ENCODE data around the gene LMX1B.

LMX1B gene

DNA sequence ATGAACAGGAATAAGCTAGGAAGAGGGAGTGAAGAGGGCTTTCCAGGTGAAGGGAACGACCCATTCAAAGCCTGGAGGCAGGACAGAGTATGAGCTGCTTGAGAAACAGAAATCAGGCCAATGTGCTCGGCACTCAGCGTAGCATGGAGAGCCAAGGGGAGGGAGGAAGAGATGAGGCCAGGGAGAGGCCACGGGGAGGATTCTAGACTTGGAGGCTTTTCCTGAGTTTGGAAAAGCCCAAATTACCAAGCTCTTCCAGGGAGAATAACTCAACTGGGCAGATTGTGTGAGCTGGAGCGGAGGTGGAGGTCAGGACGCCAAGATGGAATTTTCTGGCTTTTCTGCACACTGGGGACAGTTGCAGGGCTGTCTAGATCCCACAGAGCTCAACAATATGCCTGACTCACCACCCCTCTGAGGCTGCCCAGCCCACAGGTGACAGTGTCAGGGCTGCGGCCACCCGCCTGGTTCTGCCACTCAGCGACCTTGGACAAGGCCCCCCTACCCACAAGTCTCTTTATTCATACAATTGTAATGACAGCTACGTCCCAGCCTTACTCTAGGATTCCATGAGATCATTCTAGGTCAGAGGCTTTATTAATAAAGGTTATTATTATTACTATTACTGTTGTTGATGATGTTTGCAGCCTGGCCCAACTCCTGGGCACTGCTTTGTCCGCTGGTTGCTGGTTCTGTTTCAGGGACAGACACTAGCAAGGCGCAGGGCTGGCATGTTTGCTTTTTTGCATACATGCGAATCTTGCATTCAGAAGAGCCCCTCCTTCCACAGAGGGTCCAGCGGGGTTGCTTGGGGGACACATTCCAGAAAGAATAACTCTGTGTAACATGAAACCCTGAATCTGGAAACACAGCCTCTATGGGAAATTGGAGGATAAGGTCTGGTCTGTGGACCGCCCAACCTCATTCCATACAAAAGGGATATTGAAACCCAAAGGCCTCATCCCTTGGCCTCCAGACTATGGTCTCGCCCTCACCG, 9.4 kb upstream of the LMX1B start:
- Histone ChIP-seq H3K9me3 (ENCODE audit: control insufficient read depth, insufficient read depth, low read length) (no peaks in the 10 kb centered on the region), H3K4me1 (ENCODE audit: control insufficient read depth, insufficient read depth, low read length) (no peaks in the 10 kb centered on the region)
- no CpG with 5 or more reads among the region's 17 CpGs for WGBS (ENCODE audit: insufficient coverage, insufficient read length)

DNA sequence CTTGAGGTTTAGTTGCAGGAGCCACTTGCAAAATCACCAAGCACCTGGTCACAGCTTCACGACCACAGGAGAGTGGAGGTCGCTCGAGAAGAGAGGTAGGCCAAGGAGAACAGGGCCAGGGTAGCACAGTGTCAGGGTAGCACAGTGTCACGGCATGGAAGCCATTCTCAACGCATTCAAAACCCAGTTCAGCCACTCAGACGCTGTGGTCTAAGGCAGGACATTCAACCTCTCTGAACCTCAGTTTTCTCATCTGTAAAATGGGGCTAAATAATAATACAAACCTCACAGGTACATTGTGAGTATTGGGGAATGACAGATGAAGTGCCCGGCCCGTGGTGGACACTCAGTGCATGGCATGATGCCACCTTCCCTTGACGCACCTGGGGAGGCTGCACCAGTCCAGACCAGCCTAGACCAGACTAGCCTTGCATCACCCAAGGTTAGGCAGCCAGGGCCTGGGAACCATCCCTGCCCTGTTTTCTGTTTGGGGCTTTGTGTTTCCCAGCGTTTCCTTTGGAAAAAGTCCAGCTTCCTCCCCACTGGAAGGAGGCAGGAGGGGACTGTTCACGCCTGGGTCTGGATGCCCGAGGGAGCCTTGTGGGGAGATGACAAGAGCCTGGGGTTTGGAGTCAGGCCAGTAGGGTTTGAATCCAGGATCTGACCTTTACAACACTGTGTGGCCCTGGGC, 7.8 kb upstream of the LMX1B start:
- no CpG with 5 or more reads among the region's 12 CpGs for WGBS (ENCODE audit: insufficient coverage, insufficient read length)
- Histone ChIP-seq H3K4me1 (ENCODE audit: control insufficient read depth, insufficient read depth, low read length) (0 out of 2 replicates have a peak, but pooled peaks cover 2% of the 10 kb centered on the region), H3K27ac (ENCODE audit: low read length) (no peak overlapping the region), H3K27me3 (ENCODE audit: control insufficient read depth, insufficient read depth, low read length) (peaks cover 25% of the 10 kb centered on the region), H3K36me3 (ENCODE audit: control insufficient read depth, insufficient read depth, low read length) (no peaks in the 10 kb centered on the region), H3K4me3 (ENCODE audit: low read length) (no peak overlapping the region), H3K9me3 (ENCODE audit: control insufficient read depth, insufficient read depth, low read length) (no peaks in the 10 kb centered on the region)
- DNase-seq (ENCODE audit: low read depth, low spot score) = no peak

More for the DNA sequence above, 9.4 kb upstream of the LMX1B start:
- no peaks in the 10 kb centered on the region for H3K36me3 ChIP-seq (ENCODE audit: control insufficient read depth, insufficient read depth, low read length)
- H3K27me3 ChIP-seq (ENCODE audit: control insufficient read depth, insufficient read depth, low read length) = peaks cover 9% of the 10 kb centered on the region
- no peak for DNase-seq (ENCODE audit: low read depth, low spot score)
- H3K4me3 ChIP-seq (ENCODE audit: low read length) = no peak overlapping the region
- no peak overlapping the region for H3K27ac ChIP-seq (ENCODE audit: low read length)

DNA sequence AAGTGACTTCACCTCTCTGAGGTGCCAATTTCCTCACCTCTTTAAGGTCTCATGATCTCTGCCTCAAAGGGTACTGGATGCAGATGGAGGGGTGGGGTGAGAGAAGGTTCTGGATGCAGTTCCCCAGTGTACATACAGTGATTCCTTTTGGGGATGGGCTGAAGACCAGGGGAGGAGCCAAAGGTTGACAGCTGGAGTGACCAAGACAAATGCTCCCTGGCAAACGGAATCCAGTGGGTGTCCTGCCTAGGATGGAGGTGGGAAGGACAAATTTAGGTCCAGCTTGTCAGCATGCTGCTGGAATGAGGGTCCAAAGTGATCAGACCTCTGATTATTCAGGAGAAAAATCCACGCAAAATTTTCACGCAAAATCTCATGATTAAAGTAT, 7.3 kb upstream of the LMX1B start:
- Histone ChIP-seq H3K27me3 (ENCODE audit: control insufficient read depth, insufficient read depth, low read length) (peaks cover 30% of the 10 kb centered on the region), H3K4me3 (ENCODE audit: low read length) (no peak overlapping the region), H3K4me1 (ENCODE audit: control insufficient read depth, insufficient read depth, low read length) (0 out of 2 replicates have a peak, but pooled peaks cover 2% of the 10 kb centered on the region), H3K36me3 (ENCODE audit: control insufficient read depth, insufficient read depth, low read length) (no peaks in the 10 kb centered on the region), H3K27ac (ENCODE audit: low read length) (no peak overlapping the region), H3K9me3 (ENCODE audit: control insufficient read depth, insufficient read depth, low read length) (no peaks in the 10 kb centered on the region)
- no peak for DNase-seq (ENCODE audit: low read depth, low spot score)
- WGBS (ENCODE audit: insufficient coverage, insufficient read length) = no CpG with 5 or more reads among the region's 3 CpGs

DNA sequence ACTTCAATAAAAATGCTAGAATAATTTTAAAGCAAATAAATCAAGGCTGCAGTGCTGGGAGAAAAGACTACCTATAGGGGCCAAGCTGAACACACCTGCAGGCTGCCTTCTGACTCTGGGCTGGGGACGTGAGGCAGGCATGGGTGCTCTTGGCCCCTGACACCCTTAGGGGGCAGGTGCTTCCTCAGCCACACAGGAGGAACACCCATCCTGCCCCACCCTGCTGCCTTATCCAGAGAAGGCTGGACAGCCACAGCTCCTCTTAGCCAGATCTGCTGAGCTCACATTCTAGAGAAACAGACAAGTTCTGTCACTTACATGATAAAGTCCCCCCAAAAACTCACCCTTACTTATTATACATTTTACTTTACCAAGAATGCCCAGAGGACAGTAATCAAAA, 6.6 kb upstream of the LMX1B start:
- no CpG with 5 or more reads among the region's 1 CpG for WGBS (ENCODE audit: insufficient coverage, insufficient read length)

DNA sequence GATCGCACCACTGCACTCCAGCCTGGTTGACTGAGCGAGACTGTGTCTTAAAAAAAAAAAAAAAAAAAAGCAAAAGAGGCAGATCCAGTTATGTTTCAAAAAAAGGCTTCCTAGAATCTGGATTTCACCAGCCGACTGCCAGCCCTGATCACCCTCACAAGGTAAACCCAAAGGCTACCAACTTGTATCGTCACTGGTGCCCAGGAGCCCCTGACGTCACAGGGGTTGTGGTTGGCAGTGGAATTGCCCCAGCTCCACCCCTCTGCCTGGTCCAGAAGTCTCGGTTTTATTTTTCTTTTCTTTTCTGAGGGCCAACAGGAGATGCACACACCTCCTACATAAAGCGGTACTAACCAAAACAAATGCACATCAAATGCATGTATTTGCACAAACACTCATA, 6.0 kb upstream of the LMX1B start:
- peaks cover 5% of the 10 kb centered on the region for H3K4me1 ChIP-seq (ENCODE audit: control insufficient read depth, insufficient read depth, low read length)
- no CpG with 5 or more reads among the region's 7 CpGs for WGBS (ENCODE audit: insufficient coverage, insufficient read length)
- no peaks in the 10 kb centered on the region for H3K9me3 ChIP-seq (ENCODE audit: control insufficient read depth, insufficient read depth, low read length)
- H3K4me3 ChIP-seq (ENCODE audit: low read length) = no peak overlapping the region
- H3K36me3 ChIP-seq (ENCODE audit: control insufficient read depth, insufficient read depth, low read length) = no peaks in the 10 kb centered on the region
- no peak for DNase-seq (ENCODE audit: low read depth, low spot score)
- no peak overlapping the region for H3K27ac ChIP-seq (ENCODE audit: low read length)
- H3K27me3 ChIP-seq (ENCODE audit: control insufficient read depth, insufficient read depth, low read length) = peaks cover 40% of the 10 kb centered on the region

More for the DNA sequence above, 6.6 kb upstream of the LMX1B start:
- no peaks in the 10 kb centered on the region for H3K9me3 ChIP-seq (ENCODE audit: control insufficient read depth, insufficient read depth, low read length)
- H3K27me3 ChIP-seq (ENCODE audit: control insufficient read depth, insufficient read depth, low read length) = peaks cover 35% of the 10 kb centered on the region
- no peak overlapping the region for H3K4me3 ChIP-seq (ENCODE audit: low read length)
- no peak overlapping the region for H3K27ac ChIP-seq (ENCODE audit: low read length)
- no peak for DNase-seq (ENCODE audit: low read depth, low spot score)
- no peaks in the 10 kb centered on the region for H3K36me3 ChIP-seq (ENCODE audit: control insufficient read depth, insufficient read depth, low read length)
- peaks cover 4% of the 10 kb centered on the region for H3K4me1 ChIP-seq (ENCODE audit: control insufficient read depth, insufficient read depth, low read length)

DNA sequence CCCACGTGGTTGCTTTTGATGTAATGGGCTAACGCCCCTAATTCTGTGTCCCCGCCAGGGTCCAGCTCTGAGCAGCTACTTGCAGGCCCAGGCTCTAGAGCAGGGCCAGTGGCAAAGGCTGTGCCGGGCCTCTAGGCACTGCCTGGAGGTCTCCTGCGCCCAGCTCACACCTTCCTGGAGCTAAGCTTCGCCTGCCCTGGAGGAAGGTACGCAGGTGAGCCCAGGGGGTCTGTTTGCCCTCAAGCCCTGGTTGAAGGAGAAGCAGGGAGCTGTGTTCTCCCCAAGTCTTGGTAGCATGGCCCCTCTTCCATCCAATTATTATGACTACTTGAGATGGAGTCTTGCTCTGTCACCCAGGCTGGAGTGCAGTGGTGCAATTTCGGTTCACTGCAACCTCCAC, 5.2 kb upstream of the LMX1B start:
- no peaks in the 10 kb centered on the region for H3K36me3 ChIP-seq (ENCODE audit: control insufficient read depth, insufficient read depth, low read length)
- peaks cover 5% of the 10 kb centered on the region for H3K4me1 ChIP-seq (ENCODE audit: control insufficient read depth, insufficient read depth, low read length)
- no CpG with 5 or more reads among the region's 8 CpGs for WGBS (ENCODE audit: insufficient coverage, insufficient read length)
- no peak overlapping the region for H3K4me3 ChIP-seq (ENCODE audit: low read length)
- H3K27me3 ChIP-seq (ENCODE audit: control insufficient read depth, insufficient read depth, low read length) = peaks cover 46% of the 10 kb centered on the region
- H3K9me3 ChIP-seq (ENCODE audit: control insufficient read depth, insufficient read depth, low read length) = no peaks in the 10 kb centered on the region
- no peak for DNase-seq (ENCODE audit: low read depth, low spot score)
- H3K27ac ChIP-seq (ENCODE audit: low read length) = no peak overlapping the region

DNA sequence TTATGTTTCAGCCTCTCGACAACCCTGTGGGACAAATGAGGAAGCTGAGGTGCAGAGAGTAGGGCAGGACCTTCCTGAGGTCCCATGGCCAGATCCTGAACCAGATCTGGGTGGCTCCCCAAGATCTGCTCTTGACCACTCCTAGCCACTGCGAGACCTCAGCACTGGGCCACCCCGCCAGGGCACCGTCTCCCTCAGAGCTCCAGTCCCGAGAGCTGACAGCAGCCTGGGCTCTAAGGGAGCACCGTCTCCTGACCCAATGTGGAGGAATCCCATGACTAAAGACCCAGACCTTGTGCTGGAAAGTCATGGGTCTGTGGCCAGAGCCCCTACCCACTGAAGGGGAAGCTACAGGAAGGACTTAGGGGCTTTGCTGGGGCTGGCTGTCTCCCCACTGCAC, 4.5 kb upstream of the LMX1B start:
- peaks cover 46% of the 10 kb centered on the region for H3K27me3 ChIP-seq (ENCODE audit: control insufficient read depth, insufficient read depth, low read length)
- H3K9me3 ChIP-seq (ENCODE audit: control insufficient read depth, insufficient read depth, low read length) = no peaks in the 10 kb centered on the region
- WGBS (ENCODE audit: insufficient coverage, insufficient read length) = no CpG with 5 or more reads among the region's 6 CpGs
- no peak for DNase-seq (ENCODE audit: low read depth, low spot score)
- H3K4me3 ChIP-seq (ENCODE audit: low read length) = no peak overlapping the region
- H3K4me1 ChIP-seq (ENCODE audit: control insufficient read depth, insufficient read depth, low read length) = peaks cover 5% of the 10 kb centered on the region
- H3K27ac ChIP-seq (ENCODE audit: low read length) = no peak overlapping the region
- no peaks in the 10 kb centered on the region for H3K36me3 ChIP-seq (ENCODE audit: control insufficient read depth, insufficient read depth, low read length)

DNA sequence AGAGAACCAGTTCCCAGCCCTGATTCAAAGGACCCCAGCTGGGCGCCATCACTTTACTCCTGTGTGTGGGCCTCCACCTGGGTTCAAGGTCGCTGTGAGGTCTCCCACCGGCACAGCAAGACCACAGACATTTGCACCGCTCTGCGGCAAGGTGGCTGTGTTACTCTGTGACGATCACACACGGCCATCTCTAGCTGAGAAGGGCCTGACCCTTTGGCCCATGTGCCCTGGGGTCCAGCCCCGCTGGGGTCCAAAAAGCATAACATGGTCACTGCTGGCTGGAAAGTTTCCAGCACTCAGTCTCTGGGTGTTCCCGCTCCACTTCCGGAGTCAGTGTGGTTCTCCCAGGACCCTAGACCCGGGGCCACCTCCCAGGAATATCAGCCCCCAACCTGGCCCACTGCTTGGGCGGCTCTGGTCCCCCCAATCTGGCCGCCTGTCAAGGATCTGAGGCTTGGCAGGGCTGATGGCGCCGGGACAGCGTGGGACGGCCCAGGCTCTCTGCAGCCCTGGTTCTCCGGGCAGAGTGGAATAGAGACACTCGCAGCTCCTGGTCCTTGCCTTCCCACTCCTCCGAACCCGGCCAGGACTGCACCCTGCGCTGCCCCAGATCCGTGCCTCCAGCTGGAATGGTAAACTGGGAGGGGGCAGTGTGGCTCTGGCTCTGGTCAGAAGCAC, 3.9 kb upstream of the LMX1B start:
- Histone ChIP-seq H3K4me1 (ENCODE audit: control insufficient read depth, insufficient read depth, low read length) (peaks cover 7% of the 10 kb centered on the region), H3K9me3 (ENCODE audit: control insufficient read depth, insufficient read depth, low read length) (no peaks in the 10 kb centered on the region), H3K4me3 (ENCODE audit: low read length) (no peak overlapping the region), H3K36me3 (ENCODE audit: control insufficient read depth, insufficient read depth, low read length) (no peaks in the 10 kb centered on the region), H3K27ac (ENCODE audit: low read length) (no peak overlapping the region), H3K27me3 (ENCODE audit: control insufficient read depth, insufficient read depth, low read length) (peaks cover 53% of the 10 kb centered on the region)
- no peak for DNase-seq (ENCODE audit: low read depth, low spot score)
- WGBS (ENCODE audit: insufficient coverage, insufficient read length) = no CpG with 5 or more reads among the region's 23 CpGs

DNA sequence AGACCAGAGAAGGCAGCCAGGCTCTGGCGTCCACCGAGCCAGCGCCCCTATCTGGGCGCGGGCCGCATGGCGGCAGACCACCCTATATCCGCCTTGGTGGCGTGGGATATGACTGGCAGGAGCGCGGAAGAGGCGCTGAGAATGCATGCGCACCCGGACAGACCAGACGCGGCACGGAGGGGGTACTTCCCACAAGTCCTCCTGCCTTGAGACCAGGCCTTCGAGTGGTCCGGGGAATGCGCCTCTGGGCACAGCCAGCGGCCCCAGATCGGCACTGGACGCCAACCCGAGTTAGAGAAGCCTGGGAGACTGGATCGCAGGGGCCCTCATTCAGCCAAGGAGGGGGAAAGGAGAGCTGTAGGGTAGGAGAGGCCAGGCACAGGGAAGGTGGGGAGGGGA, 2.5 kb upstream of the LMX1B start:
- no peak for DNase-seq (ENCODE audit: low read depth, low spot score)
- peak overlapping the region; percentile 6; the same call in 1 of the 2 replicates for H3K4me3 ChIP-seq (ENCODE audit: low read length)
- H3K27ac ChIP-seq (ENCODE audit: low read length) = no peak overlapping the region
- H3K9me3 ChIP-seq (ENCODE audit: control insufficient read depth, insufficient read depth, low read length) = no peaks in the 10 kb centered on the region
- no CpG with 5 or more reads among the region's 25 CpGs for WGBS (ENCODE audit: insufficient coverage, insufficient read length)
- H3K27me3 ChIP-seq (ENCODE audit: control insufficient read depth, insufficient read depth, low read length) = peaks cover 66% of the 10 kb centered on the region
- no peaks in the 10 kb centered on the region for H3K36me3 ChIP-seq (ENCODE audit: control insufficient read depth, insufficient read depth, low read length)
- peaks cover 9% of the 10 kb centered on the region for H3K4me1 ChIP-seq (ENCODE audit: control insufficient read depth, insufficient read depth, low read length)

DNA sequence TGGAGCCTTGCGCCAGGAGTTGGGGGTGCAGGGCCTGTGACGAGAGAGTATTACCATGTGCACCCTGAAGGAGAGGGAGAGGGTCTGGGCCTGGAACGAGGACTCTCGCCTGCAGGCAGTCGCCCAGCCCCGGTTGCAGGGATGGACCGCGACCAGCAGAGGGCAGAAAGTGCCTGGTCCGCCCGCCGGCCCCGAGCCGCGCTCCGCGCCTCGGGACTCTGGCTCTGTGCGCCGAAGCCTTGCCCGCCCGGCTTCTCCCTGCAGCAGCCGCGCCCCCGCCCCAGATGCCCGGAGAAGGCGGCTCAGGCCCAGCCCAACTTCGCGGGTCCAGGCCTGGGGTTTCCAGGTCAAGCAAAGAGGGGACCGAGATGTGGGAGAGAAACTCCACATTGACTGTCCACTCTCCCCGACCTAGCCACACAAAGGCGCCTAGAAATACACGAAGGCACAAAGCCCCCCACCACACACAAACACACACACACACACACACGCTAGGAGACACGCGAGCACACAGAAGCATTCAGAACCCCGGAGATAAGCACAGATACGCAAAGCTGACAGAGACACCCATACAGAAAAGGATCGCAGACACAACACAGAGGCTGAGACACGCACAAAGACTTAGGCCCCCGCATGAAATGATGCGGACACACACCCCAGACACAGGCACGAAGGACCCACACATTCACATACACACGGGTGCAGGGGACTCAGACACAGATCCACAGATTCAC, 2.0 kb upstream of the LMX1B start:
- no peak for DNase-seq (ENCODE audit: low read depth, low spot score)
- Histone ChIP-seq H3K27me3 (ENCODE audit: control insufficient read depth, insufficient read depth, low read length) (peaks cover 72% of the 10 kb centered on the region), H3K4me3 (ENCODE audit: low read length) (no peak overlapping the region; the same call in 1 of the 2 replicates)

More for the DNA sequence above, 2.0 kb upstream of the LMX1B start:
- Histone ChIP-seq H3K27ac (ENCODE audit: low read length) (no peak overlapping the region), H3K36me3 (ENCODE audit: control insufficient read depth, insufficient read depth, low read length) (no peaks in the 10 kb centered on the region), H3K9me3 (ENCODE audit: control insufficient read depth, insufficient read depth, low read length) (no peaks in the 10 kb centered on the region), H3K4me1 (ENCODE audit: control insufficient read depth, insufficient read depth, low read length) (peaks cover 9% of the 10 kb centered on the region)
- no CpG with 5 or more reads among the region's 43 CpGs for WGBS (ENCODE audit: insufficient coverage, insufficient read length)

All from iPS DF 6.9 (cell line).